ENCODE measurements around the gene SLC28A2.

DNA sequence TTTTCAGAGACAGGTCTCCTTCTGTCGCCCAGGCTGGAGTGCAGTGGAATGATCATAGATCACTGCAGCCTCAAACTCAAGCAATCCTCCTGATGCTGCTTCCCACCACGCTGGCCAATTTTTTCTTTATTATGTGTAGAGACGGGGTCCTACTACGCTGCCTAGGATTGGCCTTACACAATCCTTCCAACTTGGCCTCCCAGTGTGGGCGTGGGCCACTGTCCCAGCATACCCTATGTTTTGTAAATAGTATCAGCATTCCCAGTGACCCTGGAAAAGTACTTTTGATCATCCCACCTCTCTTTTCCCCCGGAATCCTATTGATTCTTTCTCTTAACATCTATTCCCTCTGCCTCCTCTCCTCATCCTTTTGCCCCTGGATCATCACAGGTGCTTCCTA lies 36.9 kb downstream of the SLC28A2 start:
- TF ChIP-seq, protein P1, sequence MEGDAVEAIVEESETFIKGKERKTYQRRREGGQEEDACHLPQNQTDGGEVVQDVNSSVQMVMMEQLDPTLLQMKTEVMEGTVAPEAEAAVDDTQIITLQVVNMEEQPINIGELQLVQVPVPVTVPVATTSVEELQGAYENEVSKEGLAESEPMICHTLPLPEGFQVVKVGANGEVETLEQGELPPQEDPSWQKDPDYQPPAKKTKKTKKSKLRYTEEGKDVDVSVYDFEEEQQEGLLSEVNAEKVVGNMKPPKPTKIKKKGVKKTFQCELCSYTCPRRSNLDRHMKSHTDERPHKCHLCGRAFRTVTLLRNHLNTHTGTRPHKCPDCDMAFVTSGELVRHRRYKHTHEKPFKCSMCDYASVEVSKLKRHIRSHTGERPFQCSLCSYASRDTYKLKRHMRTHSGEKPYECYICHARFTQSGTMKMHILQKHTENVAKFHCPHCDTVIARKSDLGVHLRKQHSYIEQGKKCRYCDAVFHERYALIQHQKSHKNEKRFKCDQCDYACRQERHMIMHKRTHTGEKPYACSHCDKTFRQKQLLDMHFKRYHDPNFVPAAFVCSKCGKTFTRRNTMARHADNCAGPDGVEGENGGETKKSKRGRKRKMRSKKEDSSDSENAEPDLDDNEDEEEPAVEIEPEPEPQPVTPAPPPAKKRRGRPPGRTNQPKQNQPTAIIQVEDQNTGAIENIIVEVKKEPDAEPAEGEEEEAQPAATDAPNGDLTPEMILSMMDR (IDR thresholded peaks at IDR 0.05): no peak
- TF ChIP-seq EP300 (IDR thresholded peaks at IDR 0.05) (no peak), POLR2A (IDR thresholded peaks at IDR 0.05) (no peak), POLR2AphosphoS5 (IDR thresholded peaks at IDR 0.05) (no peak)
